SK-N-SH treated with all-trans-retinoic acid at 6 μM for 48 hours (cell line): ENCODE results near the gene RSPO4.
"Not testable (repeated sequence)": the region's sequence is repeated elsewhere in the genome, so short reads cannot be mapped to it uniquely, and the experiment has no call there.

ENCODE experiments used
- ATAC-seq: fragments of 200-7000 bp; cut with Tn5 transposase; 3 replicates; pipeline ENCODE4 v1.9.1; 2020; ENCODE audit warnings: mild to moderate bottlenecking, moderate library complexity
- ARNTL ChIP-seq: fragments of 450-650 bp; formaldehyde crosslinking; IDR thresholded peaks from 2 replicates; pipeline ENCODE4 v1.5.0; 2020; ENCODE audit warnings: low read depth, mild to moderate bottlenecking, moderate library complexity, borderline replicate concordance
- BACH2 ChIP-seq: fragments of 250-450 bp; sonication (Bioruptor Pico); IDR thresholded peaks from 2 replicates; pipeline ENCODE4 v1.9.0; 2021; ENCODE audit warnings: mild to moderate bottlenecking, borderline replicate concordance
- CREB5 ChIP-seq: fragments of 250-450 bp; sonication (Bioruptor Pico); IDR thresholded peaks from 2 replicates; pipeline ENCODE4 v1.5.1; 2020; ENCODE audit warnings: low read depth, mild to moderate bottlenecking, moderate library complexity
- CSDC2 ChIP-seq: fragments of 250-450 bp; sonication (Bioruptor Pico); IDR thresholded peaks from 2 replicates; pipeline ENCODE4 v1.5.0; 2020; ENCODE audit warnings: mild to moderate bottlenecking, moderate library complexity
- CSRNP3 ChIP-seq: fragments of 250-450 bp; sonication (Bioruptor Pico); IDR thresholded peaks from 2 replicates; pipeline ENCODE4 v1.5.1; 2021; ENCODE audit warnings: mild to moderate bottlenecking, moderate library complexity
- ESRRG ChIP-seq: fragments of 250-450 bp; sonication (Bioruptor Pico); IDR thresholded peaks from 2 replicates; pipeline ENCODE4 v1.6.1; 2021; ENCODE audit warnings: mild to moderate bottlenecking
- GLIS3 ChIP-seq: fragments of 250-450 bp; sonication (Bioruptor Pico); IDR thresholded peaks from 2 replicates; pipeline ENCODE4 v1.5.0; 2020; ENCODE audit warnings: mild to moderate bottlenecking, moderate library complexity
- ISL1 ChIP-seq: fragments of 250-450 bp; sonication (Bioruptor Pico); IDR thresholded peaks from 2 replicates; pipeline ENCODE4 v2.1.2; 2022; ENCODE audit warnings: mild to moderate bottlenecking, moderate library complexity
- PATZ1 ChIP-seq: fragments of 250-450 bp; sonication (Bioruptor Pico); IDR thresholded peaks from 2 replicates; pipeline ENCODE4 v1.8.0; 2020; ENCODE audit warnings: mild to moderate bottlenecking, moderate library complexity, borderline replicate concordance
- PPARA ChIP-seq: fragments of 250-450 bp; sonication (Bioruptor Pico); IDR thresholded peaks from 2 replicates; pipeline ENCODE4 v1.5.0; 2020; ENCODE audit warnings: mild to moderate bottlenecking, borderline replicate concordance
- RARB ChIP-seq: fragments of 250-450 bp; sonication (Bioruptor Pico); IDR thresholded peaks from 2 replicates; pipeline ENCODE4 v1.8.0; 2021; ENCODE audit warnings: mild to moderate bottlenecking, moderate library complexity
- SNAI2 ChIP-seq: fragments of 250-450 bp; sonication (Bioruptor Pico); IDR thresholded peaks from 2 replicates; pipeline ENCODE4 v1.5.0; 2020; ENCODE audit warnings: mild to moderate bottlenecking, moderate library complexity
- TOX ChIP-seq: fragments of 250-450 bp; sonication (Bioruptor Pico); IDR thresholded peaks from 2 replicates; pipeline ENCODE4 v1.8.0; 2021; ENCODE audit warnings: mild to moderate bottlenecking, moderate library complexity, borderline replicate concordance
- TSHZ2 ChIP-seq: fragments of 250-450 bp; sonication (Bioruptor Pico); IDR thresholded peaks from 2 replicates; pipeline ENCODE4 v1.5.0; 2020; ENCODE audit warnings: mild to moderate bottlenecking, moderate library complexity
- ZC3H10 ChIP-seq: fragments of 250-450 bp; sonication (Bioruptor Pico); IDR thresholded peaks from 2 replicates; pipeline ENCODE4 v1.5.1; 2021; ENCODE audit warnings: mild to moderate bottlenecking, moderate library complexity
- ZFP30 ChIP-seq: fragments of 450-650 bp; formaldehyde crosslinking; IDR thresholded peaks from 2 replicates; pipeline ENCODE4 v1.5.0; 2022; ENCODE audit warnings: mild to moderate bottlenecking, moderate library complexity
- ZNF565 ChIP-seq: fragments of 450-650 bp; formaldehyde crosslinking; conservative IDR thresholded peaks from 2 replicates; pipeline ENCODE4 v1.5.0; 2020; ENCODE audit warnings: low read depth, mild to moderate bottlenecking, moderate library complexity
- ZNF70 ChIP-seq: fragments of 450-650 bp; formaldehyde crosslinking; IDR thresholded peaks from 2 replicates; pipeline ENCODE4 v1.5.0; 2020; ENCODE audit warnings: mild to moderate bottlenecking, moderate library complexity
- ZNF8 ChIP-seq: fragments of 450-650 bp; formaldehyde crosslinking; IDR thresholded peaks from 2 replicates; pipeline ENCODE4 v1.5.0; 2020; ENCODE audit warnings: mild to moderate bottlenecking, moderate library complexity

RSPO4 gene

GRCh38 chr20:1029980-1030379 lies 27.9 kb upstream of the RSPO4 start:
- TF ChIP-seq CREB5 (CRISPR knock-in tag), result no peak
- TF ChIP-seq TOX (CRISPR knock-in tag), result no peak
- TF ChIP-seq BACH2 (CRISPR knock-in tag), result no peak
- no peak for TF ChIP-seq TSHZ2 (CRISPR knock-in tag)
- no peak for TF ChIP-seq ISL1
- no peak for TF ChIP-seq GLIS3 (CRISPR knock-in tag)
- TF ChIP-seq PATZ1 (CRISPR knock-in tag), result no peak
- no peak for TF ChIP-seq RARB (CRISPR knock-in tag)
- TF ChIP-seq ZC3H10 (CRISPR knock-in tag), result no peak
- TF ChIP-seq ESRRG, result no peak
- TF ChIP-seq PPARA, result no peak
- TF ChIP-seq ZNF565 (CRISPR knock-in tag), result no peak
- ATAC-seq, result no peak

GRCh38 chr20:1026214-1026613 lies 24.1 kb upstream of the RSPO4 start:
- ATAC-seq, result not testable (repeated sequence)

DNA sequence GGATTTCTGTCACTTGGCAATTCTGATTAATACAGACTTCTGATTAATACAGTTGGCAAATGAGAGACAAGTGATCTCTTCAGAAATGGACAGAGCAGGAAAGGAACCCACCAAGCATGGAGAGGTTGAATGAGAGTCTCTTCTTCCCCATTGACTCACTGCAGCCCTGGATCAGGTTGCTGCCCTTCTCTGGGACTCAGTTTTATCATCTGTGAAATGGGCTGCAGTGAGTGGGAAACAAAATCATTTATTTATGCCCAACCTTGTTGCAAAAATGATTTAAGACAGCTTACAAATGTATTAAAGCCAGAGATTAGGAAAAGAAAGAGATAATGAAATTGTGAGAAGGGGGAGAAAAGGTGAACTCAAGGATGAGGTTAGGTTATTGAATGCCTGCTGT lies 20.8 kb upstream of the RSPO4 start:
- TF ChIP-seq ZFP30 (CRISPR knock-in tag), result no peak
- TF ChIP-seq RARB (CRISPR knock-in tag), result no peak
- no peak for TF ChIP-seq ZNF70 (CRISPR knock-in tag)
- TF ChIP-seq CSDC2 (CRISPR knock-in tag), result no peak
- no peak for TF ChIP-seq ARNTL
- TF ChIP-seq ISL1, result no peak
- TF ChIP-seq BACH2 (CRISPR knock-in tag), result no peak
- no peak for TF ChIP-seq CSRNP3 (CRISPR knock-in tag)
- TF ChIP-seq PATZ1 (CRISPR knock-in tag), result no peak
- no peak for TF ChIP-seq SNAI2 (CRISPR knock-in tag)
- no peak for TF ChIP-seq CREB5 (CRISPR knock-in tag)
- no peak for TF ChIP-seq ZNF565 (CRISPR knock-in tag)
- TF ChIP-seq TSHZ2 (CRISPR knock-in tag), result no peak
- TF ChIP-seq ZNF8 (CRISPR knock-in tag), result no peak
- TF ChIP-seq TOX (CRISPR knock-in tag), result no peak
- TF ChIP-seq ESRRG, result no peak
- TF ChIP-seq GLIS3 (CRISPR knock-in tag), result no peak
- no peak for ATAC-seq
